ENCODE measurements around the gene POU5F2. TPM values are rescaled to one million over a fixed set of nuclear protein-coding genes. Genes with fewer than 3 reads are reported as not detected.

Gene POU5F2
- total and polyA plus RNA-seq, 2 of the 4 experiments (the other 2 are of a cell fraction) = 0.02 to 1.1 TPM

- Histone ChIP-seq H3K18ac (ENCODE audit: low read depth, low read length) (no peak overlapping the region), H3K4me1 (ENCODE audit: control insufficient read depth, insufficient read depth, low read length) (no peaks in the 10 kb centered on the region), H3K4me3 (ENCODE audit: insufficient read depth, low read depth, low read length) (no peak overlapping the region), H2BK15ac (ENCODE audit: low read depth, low read length) (no peak overlapping the region), H3K4me2 (ENCODE audit: low read depth, low read length) (no peak overlapping the region), H3K27me3 (ENCODE audit: control insufficient read depth, insufficient read depth, low read length) (no peaks in the 10 kb centered on the region), H3K4ac (ENCODE audit: low read depth, low read length) (no peak overlapping the region), H3K14ac (replicated peaks; ENCODE audit: low read depth, low read length) (no peak overlapping the region), H4K20me1 (ENCODE audit: insufficient read depth, low read length) (no peaks in the 10 kb centered on the region), H4K5ac (ENCODE audit: low read depth, low read length) (no peak overlapping the region), H2BK5ac (ENCODE audit: low read depth, low read length, poor library complexity, severe bottlenecking) (no peak overlapping the region), H3K36me3 (ENCODE audit: control insufficient read depth, insufficient read depth, low read length) (no peaks in the 10 kb centered on the region), H2BK20ac (ENCODE audit: low read depth, low read length) (no peak overlapping the region), H4K91ac (ENCODE audit: insufficient read depth, low read depth, low read length) (no peak overlapping the region), H2BK120ac (ENCODE audit: low read depth, low read length) (no peak overlapping the region), H2AK5ac (ENCODE audit: low read depth, low read length) (no peak overlapping the region), H3K56ac (ENCODE audit: extremely low read depth, insufficient read depth, low read length) (no peak overlapping the region), H4K8ac (ENCODE audit: low read depth in 2 of 2, low read length in 2 of 2) (no peak overlapping the region), H3K79me1 (ENCODE audit: low read depth in 1 of 2, low read length in 2 of 2) (no peaks in the 10 kb centered on the region), H3K27ac (ENCODE audit: insufficient read depth, low read length) (no peak overlapping the region), H3K23ac (ENCODE audit: low read depth, low read length) (no peak overlapping the region), H3K9me3 (ENCODE audit: control insufficient read depth, insufficient read depth, low read length) (no peaks in the 10 kb centered on the region), H2AK9ac (replicated peaks; ENCODE audit: low read depth, low read length, poor library complexity) (no peak overlapping the region), H3K9me1 (ENCODE audit: insufficient read depth, low read length) (no peaks in the 10 kb centered on the region), H2AFZ (replicated peaks; ENCODE audit: low read length, poor library complexity) (no peak overlapping the region), H3K9ac (ENCODE audit: low read depth, low read length) (no peak overlapping the region)
- dilution Hi-C loops (cut with HindIII; ENCODE audit: low sequenced_read_pairs, unreplicated experiment) = no loop called here
- ChIA-PET POLR2A (ENCODE audit: unreplicated experiment) (no interaction called here), CTCF (no interaction called here)
- DNase-seq = no peak
- TF ChIP-seq, protein P1, sequence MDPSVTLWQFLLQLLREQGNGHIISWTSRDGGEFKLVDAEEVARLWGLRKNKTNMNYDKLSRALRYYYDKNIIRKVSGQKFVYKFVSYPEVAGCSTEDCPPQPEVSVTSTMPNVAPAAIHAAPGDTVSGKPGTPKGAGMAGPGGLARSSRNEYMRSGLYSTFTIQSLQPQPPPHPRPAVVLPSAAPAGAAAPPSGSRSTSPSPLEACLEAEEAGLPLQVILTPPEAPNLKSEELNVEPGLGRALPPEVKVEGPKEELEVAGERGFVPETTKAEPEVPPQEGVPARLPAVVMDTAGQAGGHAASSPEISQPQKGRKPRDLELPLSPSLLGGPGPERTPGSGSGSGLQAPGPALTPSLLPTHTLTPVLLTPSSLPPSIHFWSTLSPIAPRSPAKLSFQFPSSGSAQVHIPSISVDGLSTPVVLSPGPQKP (IDR thresholded peaks at IDR 0.05; ENCODE audit: borderline replicate concordance, low read depth, low read length) = no peak
- intact Hi-C loops (cut with micrococcal nuclease) = no loop called here
- in situ Hi-C loops (cut with MboI; ENCODE audit: low sequenced_read_pairs) = no loop called here
- no peak for ATAC-seq (ENCODE audit: low read depth)
- BruUV-seq (replicated peaks) = no TSS peak
Measured at GRCh38 chr5:93704996-93705395, 36.4 kb downstream of the POU5F2 start.

Data from IMR-90 (cell line).